ENCODE data around the gene ABCA1.
"Not testable (repeated sequence)": the region's sequence is repeated elsewhere in the genome, so short reads cannot be mapped to it uniquely, and the experiment has no call there.

ABCA1 gene

DNA sequence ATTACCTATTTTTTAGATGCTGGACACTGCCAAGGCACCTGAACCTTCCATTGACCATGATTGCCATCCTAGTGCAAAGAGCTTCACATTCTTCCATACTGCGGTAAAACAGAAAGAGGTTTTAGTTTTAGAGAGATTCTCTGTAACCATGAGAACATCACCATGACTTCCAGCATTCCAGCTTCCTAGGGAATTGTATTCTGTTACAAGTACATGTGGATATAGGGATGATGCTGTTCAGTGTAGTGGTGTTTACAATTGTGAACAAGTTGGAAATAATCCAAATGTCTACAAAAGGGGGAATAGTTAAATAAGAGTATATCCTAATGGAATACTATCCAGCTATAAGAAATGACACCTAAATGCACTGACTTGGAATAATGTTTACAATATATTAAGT is 141.7 kb downstream of the ABCA1 start:
- FAIRE-seq: no peak

DNA sequence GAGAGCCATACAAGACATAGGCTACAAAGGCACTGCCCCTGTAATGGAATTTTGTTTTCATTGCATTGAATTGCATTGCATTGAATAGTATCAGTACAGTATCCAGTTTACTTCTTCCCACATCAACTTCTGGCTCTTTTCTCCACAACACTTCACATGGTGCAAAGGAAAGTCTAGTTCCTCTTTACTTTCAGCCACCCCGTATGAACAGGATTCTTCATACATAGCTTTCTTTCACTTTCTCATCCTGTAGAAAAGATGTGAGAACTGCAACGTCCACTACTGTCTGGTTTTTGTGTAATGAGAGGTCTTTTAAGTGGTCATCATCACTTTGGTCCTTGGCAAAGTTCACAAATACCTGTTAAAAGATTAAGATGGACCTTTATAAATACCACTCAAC is 143.9 kb downstream of the ABCA1 start:
- FAIRE-seq: no peak

DNA sequence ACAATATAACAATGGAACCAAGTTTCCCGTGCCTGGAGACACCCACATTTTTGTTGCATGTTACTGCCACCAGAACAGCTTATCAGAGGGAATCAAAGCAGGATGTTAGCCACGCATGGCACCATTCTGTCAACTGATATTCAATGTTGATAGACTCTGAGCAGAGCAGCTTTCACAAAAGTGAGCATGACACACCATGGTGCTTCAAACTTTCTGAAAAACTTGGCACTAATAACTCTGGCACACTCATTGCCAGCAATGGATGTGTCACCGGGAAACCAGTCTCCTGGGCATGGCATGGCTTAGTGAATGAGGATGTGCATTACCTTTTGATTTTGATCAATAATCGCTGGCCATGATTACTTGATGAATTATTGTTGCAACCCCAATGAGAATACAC is 144.4 kb downstream of the ABCA1 start:
- no peak for FAIRE-seq

DNA sequence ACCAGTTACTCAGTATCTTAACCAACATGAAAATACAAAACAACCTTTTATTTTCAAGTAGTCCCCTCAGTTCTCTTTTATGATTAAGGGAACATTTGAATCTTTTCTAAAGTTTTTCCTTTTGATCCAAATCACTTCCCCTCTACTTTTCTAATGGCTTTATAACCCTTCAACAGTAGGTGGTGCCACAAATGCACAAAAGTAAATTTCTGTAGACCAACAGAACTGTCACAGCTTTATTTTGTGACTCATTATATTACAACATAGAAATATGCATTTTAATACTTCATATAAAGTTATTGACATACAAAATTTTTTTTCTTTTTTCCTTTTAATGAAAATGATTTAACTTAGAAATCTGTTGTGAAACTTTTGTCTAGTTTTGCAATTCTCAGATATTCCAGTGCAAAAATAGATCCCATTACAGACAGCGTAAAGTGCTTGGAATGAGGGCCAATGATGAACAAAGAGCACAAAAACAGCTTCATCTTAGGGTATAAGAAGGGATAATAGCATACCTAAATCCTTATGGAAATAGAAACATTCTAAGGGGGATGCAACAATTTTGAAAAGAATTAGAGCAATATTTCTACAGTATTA is 147.1 kb downstream of the ABCA1 start:
- peak; percentile 90 for FAIRE-seq

DNA sequence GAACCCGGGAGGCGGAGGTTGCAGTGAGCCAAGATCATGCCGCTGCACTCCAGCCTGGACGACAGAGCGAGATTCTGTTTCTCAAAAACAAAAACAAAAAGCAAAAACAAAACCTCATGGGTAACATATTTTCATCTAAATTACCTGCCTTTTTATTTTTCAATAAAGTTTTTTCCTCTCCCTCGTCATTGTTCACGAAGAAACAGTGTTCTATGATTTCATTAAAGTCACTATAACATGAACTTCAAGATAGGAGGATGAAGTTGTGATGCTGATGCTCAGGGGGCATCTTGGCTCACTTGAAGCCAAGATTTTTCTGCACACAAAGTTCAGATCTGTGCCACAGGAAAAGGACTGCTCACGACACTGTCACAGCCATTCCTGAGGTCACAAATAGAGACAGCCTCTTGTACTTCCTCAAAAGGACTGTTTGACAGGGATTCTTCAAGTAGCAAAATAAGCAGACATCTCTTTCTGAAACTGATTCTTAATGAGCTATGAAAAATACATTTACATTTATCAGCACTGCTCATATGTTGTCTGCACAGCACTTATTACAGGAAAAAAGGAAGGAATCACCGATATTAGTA is 147.9 kb downstream of the ABCA1 start:
- no peak for FAIRE-seq

DNA sequence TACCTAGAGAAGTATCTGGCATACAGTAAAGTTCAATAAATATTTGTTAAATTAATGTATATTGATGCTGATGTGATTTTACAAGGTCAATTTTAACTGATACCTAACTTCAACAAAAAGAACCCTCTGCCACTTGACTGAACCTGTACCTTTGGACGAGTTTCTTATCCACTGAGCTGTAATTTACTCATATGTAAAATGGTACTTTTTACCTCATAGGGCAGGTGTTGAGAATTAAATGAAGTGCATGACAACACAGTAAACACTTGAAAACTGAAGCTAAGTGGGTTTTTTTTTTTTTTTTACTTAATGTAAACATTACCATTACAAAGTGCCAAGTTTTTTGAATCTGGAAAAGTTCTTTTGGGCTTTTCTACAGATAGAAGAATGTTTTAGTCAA is 148.6 kb downstream of the ABCA1 start:
- FAIRE-seq: no peak

DNA sequence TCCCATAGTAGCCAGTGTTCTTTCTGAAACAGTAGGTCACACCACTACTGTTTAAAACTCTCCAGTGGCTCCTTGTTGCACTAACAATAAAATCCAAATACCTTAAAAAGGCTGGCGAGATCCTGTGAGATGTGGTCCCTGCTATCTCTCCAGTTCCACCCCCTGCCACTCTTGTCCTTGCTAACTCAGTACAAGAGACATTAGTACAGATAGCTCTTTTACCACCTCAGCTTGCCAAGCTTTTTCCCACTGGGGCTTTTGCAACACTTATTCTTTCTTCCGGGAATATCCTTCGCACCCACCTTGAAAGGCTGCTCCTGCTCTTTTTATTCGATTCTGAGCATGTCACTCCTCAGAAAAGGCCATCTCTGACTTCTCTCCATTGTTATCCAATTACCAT is 149.2 kb downstream of the ABCA1 start:
- no peak for FAIRE-seq

DNA sequence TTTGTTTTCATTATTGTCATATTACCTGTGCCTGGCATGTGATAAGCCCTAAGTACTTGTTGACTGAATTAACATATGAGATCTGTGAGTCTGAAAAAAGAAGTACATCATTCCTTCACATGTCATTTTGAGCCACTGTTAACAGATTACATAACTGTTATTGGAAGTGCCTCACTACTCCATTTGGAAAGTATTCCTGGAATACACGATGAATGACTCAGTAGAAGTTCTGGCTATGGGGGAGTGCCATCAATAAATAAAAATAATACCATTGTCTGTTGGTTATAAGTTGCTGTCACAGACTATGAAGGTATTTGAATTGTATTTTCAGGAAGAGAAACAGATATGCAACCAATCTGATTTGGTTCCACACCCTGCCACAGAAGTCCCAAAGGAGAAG is 151.2 kb downstream of the ABCA1 start:
- FAIRE-seq: no peak

DNA sequence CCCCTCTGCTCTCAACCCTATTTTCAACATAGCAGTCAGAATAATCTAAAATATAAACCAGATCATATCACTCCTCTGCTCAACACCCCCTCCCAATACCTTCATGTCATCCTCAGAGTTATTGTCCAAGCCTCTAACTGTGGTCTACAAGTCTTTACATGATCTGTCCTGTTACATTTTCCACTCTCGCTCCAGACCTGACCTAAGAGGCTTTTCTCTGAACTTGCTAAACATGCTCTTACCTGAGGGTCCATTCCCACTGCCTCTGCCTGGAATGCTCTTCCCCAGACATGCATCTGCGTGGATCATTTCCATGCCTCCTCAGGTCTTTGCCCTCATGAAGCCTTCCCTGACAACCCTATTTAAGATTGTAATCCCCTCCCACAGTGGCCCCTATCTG is 152.0 kb downstream of the ABCA1 start:
- FAIRE-seq: no peak

DNA sequence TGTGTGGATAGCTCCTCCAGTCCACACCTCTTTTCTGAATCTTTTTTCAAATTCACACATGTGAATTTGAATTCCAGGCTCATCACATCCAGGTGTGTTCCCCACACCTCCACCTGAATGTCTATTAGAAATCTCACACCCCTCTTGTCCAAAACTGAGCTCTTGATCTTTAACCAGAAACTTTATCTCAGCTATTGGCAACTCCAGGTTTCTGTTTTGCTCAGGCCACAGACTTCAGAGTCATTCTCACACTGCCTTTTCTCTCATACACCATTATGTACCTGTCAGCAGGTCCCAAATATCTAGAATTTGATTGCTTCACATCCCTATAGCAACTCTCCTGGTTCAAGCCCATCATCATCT is 152.4 kb downstream of the ABCA1 start:
- no peak for FAIRE-seq

DNA sequence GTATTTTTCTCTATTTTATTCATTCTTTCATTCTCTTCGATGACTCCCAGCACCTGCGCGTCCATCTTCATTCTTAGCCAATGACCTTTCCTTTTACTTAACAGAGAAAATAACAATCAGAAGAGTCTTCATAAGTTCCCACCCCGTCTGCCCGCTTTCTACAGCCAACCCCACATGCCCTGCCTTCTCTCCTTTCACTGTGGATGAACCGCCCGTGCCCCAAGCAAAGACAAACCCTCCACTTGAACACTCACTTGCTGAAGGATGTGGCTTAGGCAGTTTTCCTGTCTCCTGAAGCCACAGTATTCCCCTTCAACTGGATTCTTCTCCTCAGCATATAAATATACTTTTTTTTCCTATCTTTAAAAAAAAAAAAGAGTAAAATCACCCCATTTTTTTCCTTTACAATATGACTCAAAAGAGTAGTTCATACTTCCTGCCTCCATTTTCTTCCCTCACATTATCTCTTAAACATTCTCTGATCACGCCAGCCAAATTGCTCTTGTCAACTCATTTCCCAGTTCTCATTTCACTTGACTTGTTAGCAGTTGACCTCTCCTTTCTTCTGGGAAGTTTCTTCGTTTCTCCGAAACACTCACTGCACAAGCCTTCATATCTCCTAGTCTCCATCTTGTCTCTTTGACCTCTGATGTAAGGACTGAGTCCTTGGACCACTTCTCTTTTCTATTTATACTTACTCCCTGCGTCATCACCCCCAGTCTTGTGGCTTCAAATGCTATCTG is 153.0 kb downstream of the ABCA1 start:
- FAIRE-seq: no peak

DNA sequence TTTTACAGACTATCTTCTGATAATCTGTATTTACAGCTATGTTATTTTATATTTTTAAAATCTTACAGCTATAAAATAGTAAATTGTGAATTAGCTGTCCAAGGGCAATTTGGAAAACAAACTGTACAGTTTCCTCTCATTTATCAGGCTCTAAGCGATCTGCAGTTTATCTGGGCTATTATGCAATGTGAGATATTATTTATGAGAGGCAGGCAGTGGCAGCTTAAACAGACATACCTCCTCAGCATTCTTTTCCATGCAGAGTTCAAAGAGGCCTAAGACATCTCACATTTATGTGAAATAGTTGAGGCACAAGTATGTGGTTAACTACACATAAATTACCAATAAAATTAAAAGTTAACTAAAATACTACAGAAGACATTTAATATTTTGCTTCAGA is 153.8 kb downstream of the ABCA1 start:
- no peak for FAIRE-seq

DNA sequence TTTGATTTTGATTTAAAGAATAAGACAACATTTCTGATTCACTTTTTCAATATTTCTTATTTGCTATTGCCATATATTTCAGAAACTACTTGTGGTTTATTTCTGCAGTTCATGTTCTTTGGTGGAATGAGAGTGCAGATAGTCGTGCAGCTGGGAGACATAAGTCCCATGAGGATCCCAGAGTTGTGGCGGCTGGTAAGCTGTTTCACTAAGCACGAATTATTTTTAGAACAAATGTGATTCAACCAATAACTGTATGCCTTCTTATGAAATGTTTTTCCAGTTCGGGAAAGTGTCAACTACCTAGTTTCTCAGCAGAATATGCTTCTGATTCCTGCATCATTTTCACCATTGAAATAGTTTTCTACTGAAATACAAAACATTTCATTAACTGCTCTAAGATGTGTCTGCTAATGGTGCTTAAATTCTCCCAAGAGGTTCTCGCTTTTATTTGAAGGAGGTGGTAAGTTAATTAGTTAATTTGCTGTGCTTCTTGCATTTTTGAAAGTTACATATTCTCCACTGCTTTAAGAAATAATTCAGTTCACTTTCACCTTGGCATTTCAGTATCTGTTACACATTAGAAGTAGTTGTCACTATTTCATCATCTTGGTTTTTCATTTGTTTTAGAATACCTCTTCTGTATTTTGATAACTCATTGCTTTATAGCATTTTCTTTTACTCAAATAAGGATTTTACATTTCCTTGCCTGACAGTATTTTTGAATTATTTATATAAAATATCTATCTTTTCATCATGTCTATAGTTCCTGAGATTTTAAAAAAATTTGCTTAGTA is 155.0 kb downstream of the ABCA1 start:
- FAIRE-seq: peak; percentile 62

DNA sequence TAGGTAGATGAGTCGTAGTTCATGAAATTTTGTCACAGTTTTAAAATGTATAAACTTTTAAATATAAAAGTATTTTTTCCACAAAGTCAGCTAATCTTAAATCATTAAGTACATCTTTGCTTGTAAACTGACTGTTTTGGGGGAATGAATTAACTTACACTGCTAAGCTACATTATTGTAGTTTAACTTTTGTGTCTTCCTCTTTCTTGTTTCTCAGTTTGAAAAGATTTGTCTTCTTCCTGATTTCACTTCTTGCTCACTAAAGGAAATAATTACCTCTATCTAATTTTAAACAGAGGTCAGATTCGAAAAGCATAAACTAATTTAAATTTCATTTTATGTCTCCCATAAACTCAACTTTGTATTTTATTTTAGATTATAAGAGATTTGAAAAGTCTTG is 158.3 kb downstream of the ABCA1 start:
- no peak for FAIRE-seq

DNA sequence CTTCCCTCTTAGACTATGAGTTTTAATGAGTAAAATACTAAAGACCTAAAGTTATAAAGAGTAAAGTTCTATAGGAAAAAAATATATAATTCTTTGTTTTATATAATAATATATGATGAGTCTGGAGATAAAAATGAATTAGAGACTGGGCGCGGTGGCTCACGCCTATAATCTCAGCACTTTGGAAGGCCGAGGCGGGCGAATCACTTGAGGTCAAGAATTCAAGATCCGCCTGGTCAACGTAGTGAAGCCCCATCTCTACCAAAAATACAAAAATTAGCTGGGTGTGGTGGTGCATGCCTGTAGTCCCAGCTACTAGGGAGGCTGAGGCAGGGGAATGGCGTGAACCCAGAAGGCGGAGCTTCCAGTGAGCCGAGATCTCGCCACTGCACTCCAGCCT is 158.9 kb downstream of the ABCA1 start:
- FAIRE-seq: not testable (repeated sequence)

DNA sequence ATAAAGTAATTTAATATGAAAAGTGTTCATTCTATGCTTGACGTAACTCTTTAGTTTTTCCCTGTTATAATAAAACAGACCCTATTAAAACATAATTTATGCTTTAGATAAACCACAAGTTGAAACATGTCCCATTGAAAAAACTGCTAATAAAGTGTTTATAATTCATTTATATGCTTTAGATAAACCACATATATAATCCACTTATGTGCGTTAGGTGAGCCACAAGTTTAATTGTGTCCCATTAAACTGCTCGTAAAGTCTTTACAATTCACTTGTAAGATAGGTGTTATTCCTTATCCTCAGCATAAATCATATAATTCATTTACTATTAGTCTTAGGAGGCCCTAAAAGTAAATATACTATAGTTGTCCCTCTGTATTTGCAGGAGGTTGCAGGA is 160.4 kb downstream of the ABCA1 start:
- FAIRE-seq: no peak

DNA sequence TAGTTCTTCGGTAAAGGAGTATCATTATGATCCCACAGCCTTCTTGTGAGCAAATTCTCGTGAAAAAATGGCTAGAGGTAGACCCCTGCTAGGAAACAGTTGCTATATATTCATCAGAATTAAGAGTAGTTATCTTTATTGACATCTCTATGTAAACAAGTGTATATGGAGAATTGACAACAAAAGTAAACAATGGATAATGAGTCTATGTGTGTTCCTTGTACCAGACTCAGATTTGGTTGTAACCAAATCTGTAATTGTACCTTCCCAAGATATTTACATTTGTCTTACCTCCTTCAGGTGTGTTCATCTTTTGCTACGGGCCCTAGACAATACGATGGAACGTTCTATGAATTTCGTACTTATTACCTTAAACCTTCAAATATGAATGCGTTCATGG is 161.9 kb downstream of the ABCA1 start:
- no peak for FAIRE-seq

DNA sequence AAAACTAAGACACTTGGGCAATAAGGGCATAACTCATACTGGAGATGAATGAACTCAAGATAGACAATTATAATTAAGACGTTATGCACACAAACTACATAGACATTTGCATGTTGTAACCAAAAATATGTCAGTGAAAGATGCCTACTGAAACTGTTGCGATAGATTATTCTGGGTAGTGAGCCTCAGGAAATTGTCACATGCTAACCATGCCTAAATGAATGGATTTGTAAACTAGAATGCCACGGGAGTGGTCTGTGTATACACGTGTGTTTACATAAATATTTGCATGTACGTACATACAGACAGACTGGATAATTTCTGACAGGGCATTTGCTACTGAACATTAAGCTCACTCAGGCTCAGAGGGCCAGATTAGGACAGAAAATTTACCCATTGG is 162.8 kb downstream of the ABCA1 start:
- no peak for FAIRE-seq

DNA sequence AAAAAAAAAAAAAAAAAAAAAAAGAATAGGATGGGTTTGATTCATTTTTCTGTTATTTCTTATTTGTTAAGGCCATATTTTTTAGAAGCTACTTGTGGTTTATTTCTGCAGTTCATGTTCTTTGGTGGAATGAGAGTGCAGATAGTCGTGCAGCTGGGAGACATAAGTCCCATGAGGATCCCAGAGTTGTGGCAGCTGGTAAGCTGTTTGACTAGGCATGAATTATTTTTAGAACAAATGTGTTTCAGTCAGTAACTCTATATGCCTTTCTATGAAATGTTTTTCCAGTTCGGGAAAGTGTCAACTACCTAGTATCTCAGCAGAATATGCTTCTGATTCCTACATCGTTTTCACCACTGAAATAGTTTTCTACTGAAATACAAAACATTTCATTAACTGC is 169.0 kb downstream of the ABCA1 start:
- peak; percentile 91 for FAIRE-seq

DNA sequence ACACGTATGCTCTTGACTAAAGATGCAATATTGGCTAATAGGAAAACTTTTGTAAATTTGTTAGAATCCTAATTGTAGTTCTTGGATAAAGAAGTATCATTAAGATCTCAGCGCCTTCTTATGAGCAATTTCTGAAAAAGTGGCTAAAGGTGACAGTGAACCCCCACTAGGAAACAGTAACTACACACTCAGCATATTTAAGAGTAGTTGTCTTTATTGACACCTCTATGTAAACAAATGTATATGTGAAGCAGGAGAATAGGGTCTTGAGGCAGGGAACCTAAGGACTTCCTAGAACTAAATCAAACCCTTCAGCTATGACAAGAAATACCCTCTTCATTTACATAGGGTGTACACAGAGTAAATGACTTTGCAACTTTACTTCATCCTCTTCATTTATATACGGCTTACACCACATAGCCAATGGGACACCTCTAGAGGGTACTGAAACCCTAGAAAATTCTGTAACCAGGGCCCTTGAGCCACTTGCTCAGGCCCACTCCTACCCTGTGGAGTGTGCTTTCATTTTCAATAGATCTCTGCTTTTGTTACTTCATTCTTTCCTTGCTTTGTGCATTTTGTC is 177.7 kb downstream of the ABCA1 start:
- no peak for FAIRE-seq

DNA sequence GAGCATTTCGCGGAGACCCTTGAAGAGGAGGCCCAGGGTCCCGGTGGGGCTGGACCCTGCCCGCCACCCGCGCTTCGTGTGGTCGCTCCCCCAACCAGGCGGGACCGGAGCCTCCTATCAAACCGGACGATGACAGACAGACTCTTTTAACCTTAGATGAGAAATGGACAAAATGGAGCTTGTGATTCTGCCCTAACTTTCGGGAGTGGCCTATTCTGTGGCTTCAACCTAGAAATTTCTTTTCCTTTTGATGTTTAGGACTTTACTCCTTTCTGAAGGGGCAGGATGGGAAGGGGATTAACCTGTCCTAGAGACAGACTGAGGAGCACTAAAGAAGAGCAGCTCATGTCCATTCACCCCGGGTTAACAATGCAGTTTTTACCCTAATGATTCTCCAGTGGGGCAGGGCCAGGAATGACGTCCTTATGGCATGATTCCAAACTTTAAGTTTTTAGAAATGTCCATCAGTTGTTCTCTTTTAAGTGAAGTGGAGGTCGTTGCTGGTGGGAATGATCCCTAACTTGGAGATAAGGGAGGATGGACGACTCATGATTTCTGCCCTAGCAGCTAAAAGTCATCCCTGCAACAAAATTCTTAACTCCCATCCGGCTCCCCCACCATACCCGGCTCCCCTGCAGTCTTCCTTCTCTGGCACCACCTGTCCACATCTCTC is 179.5 kb downstream of the ABCA1 start:
- no peak for FAIRE-seq

DNA sequence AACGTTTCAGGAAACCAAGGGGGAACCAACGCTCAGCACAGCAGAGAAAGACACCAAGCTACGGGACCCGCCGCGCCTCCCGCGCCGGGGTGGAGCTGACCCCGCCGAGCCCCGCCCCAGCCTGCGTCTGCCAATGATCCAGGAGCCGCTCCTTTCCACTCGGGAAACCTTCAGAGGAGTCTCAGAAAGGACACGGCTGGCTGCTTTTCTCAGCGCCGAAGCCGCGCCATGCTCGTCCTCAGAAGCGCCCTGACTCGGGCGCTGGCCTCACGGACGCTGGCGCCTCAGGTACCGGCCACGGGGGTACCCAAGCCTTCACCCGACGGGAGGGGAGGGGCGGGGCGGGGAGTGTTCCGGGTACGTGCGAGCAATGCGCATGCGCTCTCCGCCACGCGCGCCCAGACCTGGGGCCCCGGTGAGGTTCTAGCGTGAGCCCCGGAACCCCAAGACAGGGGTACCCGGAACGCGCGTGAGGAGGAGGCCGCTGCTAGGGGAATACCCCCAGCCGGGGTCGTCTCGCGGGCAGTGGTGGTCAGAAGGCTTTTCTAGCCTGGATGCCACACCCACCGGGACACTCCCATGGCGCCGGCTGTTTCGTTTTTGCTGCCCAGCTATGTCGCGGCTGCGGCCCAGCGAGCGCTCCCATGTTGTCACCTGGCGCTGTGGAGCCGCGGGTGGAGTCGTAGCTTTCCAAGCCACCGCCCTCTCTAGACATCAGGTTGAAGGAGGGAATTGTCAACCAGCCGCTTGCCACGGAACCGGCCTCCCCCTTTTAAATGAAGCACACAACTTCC is 180.2 kb downstream of the ABCA1 start, which contains the start of gene NIPSNAP3A:
TSS of gene NIPSNAP3A (plus strand) at position 119 of the 794 bp plus-strand sequence. CDS start at position 229, 110 bp downstream.
- FAIRE-seq: no peak
